Measurements from ENCODE around the gene TMEM88.

Gene TMEM88

DNA sequence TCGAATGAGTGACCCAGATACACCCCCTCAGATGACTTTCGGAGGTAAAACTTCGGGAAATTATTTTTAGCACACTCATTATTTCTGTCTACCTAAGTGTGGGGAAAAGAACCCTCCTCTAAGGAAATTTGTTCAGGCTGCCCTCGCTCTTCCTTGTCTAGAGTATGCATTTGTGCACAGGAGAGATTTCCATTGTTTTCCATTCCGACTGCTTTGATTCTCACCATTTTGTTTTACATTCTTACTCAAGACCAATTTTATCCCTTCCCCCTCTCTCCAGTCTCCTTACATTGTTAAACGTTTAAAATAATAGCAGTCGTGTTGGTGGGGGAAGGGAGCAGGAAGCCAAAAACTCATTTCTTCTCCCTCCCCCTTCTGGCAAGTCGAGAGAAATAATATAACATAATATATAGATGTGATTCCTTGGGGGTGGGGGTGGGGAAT, 32.2 kb downstream of the TMEM88 start:
- H3K27me3 ChIP-seq (ENCODE audit: insufficient read depth, low read length, poor library complexity, severe bottlenecking), result no peaks in the 10 kb centered on the region
- H3K9me2 ChIP-seq (replicated peaks; ENCODE audit: low read depth, low read length), result no peaks in the 10 kb centered on the region
- no peaks in the 10 kb centered on the region for H3K9me3 ChIP-seq (ENCODE audit: insufficient read depth, low read depth, low read length)
- H3F3A ChIP-seq (ENCODE audit: low read depth), result peaks cover 12% of the 10 kb centered on the region
- peak overlapping the region; percentile 97 for H3K4me2 ChIP-seq (ENCODE audit: low read depth, low read length, poor library complexity, severe bottlenecking)
- H3K4me1 ChIP-seq (ENCODE audit: insufficient read depth, low read length, poor library complexity, severe bottlenecking), result peaks cover 41% of the 10 kb centered on the region
- TF ChIP-seq, protein P1, sequence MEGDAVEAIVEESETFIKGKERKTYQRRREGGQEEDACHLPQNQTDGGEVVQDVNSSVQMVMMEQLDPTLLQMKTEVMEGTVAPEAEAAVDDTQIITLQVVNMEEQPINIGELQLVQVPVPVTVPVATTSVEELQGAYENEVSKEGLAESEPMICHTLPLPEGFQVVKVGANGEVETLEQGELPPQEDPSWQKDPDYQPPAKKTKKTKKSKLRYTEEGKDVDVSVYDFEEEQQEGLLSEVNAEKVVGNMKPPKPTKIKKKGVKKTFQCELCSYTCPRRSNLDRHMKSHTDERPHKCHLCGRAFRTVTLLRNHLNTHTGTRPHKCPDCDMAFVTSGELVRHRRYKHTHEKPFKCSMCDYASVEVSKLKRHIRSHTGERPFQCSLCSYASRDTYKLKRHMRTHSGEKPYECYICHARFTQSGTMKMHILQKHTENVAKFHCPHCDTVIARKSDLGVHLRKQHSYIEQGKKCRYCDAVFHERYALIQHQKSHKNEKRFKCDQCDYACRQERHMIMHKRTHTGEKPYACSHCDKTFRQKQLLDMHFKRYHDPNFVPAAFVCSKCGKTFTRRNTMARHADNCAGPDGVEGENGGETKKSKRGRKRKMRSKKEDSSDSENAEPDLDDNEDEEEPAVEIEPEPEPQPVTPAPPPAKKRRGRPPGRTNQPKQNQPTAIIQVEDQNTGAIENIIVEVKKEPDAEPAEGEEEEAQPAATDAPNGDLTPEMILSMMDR (conservative IDR thresholded peaks at IDR 0.05; ENCODE audit: low read length), result no peak; the same call in 1 of the 2 replicates
- TF ChIP-seq EZH2phosphoT487 (IDR thresholded peaks at IDR 0.05; ENCODE audit: borderline replicate concordance), result no peak
- peak overlapping the region; percentile 98 for H3K9ac ChIP-seq (ENCODE audit: low read depth, low read length, poor library complexity, severe bottlenecking)
- peak overlapping the region; percentile 89 for H3K4me3 ChIP-seq (ENCODE audit: low read length, poor library complexity, severe bottlenecking)
- peaks cover 33% of the 10 kb centered on the region for H4K20me1 ChIP-seq (ENCODE audit: insufficient read depth, low read length, poor library complexity, severe bottlenecking)
- H3K79me2 ChIP-seq (ENCODE audit: insufficient read depth, low read length), result peaks cover 83% of the 10 kb centered on the region
- H2AFZ ChIP-seq (ENCODE audit: low read length), result no peak overlapping the region
- peaks cover 28% of the 10 kb centered on the region; the same call in 1 of the 2 replicates for H3K36me3 ChIP-seq (ENCODE audit: insufficient read depth, low read length)

DNA sequence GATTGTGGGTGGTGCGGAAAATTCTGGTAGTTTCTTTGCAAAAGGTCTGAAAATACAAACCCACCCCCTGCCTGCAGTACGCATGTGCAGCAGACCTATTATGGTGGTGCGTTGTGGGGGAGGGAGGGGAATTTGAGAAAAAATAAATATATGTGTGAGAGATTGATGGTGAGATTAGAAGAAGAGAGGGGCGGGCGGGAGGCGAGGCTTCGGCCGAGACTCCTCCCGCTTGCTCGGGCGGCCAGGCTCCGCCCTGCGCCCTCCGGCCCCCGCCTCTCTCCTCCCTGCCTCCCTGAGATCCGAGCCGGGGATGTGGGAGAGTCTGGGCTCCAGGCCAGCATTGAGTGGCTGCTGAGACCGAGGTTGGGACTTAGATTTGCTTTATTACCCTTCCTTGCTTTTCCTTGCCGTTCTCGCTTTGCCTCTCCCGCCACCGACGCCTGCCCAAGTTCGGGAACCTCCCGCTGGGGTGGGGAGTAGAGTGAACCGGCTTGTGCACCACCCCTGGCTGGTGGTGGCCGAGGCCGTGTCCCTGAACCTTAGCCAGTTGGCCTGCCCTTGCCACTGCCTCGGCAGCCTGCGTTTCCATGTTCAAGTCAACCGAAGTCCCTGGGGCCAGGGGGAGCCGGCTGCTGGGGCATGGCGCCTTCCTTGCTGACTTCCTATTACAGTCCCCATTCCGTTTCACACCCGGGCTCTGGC, 32.8 kb downstream of the TMEM88 start:
- no peaks in the 10 kb centered on the region for H3K27me3 ChIP-seq (ENCODE audit: insufficient read depth, low read length, poor library complexity, severe bottlenecking)
- H3K9me2 ChIP-seq (replicated peaks; ENCODE audit: low read depth, low read length), result no peaks in the 10 kb centered on the region
- H3K9me3 ChIP-seq (ENCODE audit: insufficient read depth, low read depth, low read length), result no peaks in the 10 kb centered on the region
- H3K9ac ChIP-seq (ENCODE audit: low read depth, low read length, poor library complexity, severe bottlenecking), result peak overlapping the region; percentile 98
- peaks cover 12% of the 10 kb centered on the region for H3F3A ChIP-seq (ENCODE audit: low read depth)
- TF ChIP-seq, protein P1 (conservative IDR thresholded peaks at IDR 0.05; ENCODE audit: low read length), result no peak
- no peak for TF ChIP-seq EZH2phosphoT487 (IDR thresholded peaks at IDR 0.05; ENCODE audit: borderline replicate concordance)
- H3K36me3 ChIP-seq (ENCODE audit: insufficient read depth, low read length), result peaks cover 30% of the 10 kb centered on the region; the same call in 1 of the 2 replicates
- peak overlapping the region; percentile 97 for H3K4me2 ChIP-seq (ENCODE audit: low read depth, low read length, poor library complexity, severe bottlenecking)
- peaks cover 79% of the 10 kb centered on the region for H3K79me2 ChIP-seq (ENCODE audit: insufficient read depth, low read length)
- H2AFZ ChIP-seq (ENCODE audit: low read length), result no peak overlapping the region
- H4K20me1 ChIP-seq (ENCODE audit: insufficient read depth, low read length, poor library complexity, severe bottlenecking), result peaks cover 33% of the 10 kb centered on the region
- H3K4me1 ChIP-seq (ENCODE audit: insufficient read depth, low read length, poor library complexity, severe bottlenecking), result peaks cover 35% of the 10 kb centered on the region
- H3K4me3 ChIP-seq (ENCODE audit: low read length, poor library complexity, severe bottlenecking), result peak overlapping the region; percentile 89

- peaks cover 28% of the 10 kb centered on the region for H3K4me1 ChIP-seq (ENCODE audit: insufficient read depth, low read length, poor library complexity, severe bottlenecking)
- no peaks in the 10 kb centered on the region for H3K9me3 ChIP-seq (ENCODE audit: insufficient read depth, low read depth, low read length)
- H2AFZ ChIP-seq (ENCODE audit: low read length), result no peak within 1 kb of the TSS
- no peaks in the 10 kb centered on the region for H3K27me3 ChIP-seq (ENCODE audit: insufficient read depth, low read length, poor library complexity, severe bottlenecking)
- H4K20me1 ChIP-seq (ENCODE audit: insufficient read depth, low read length, poor library complexity, severe bottlenecking), result peaks cover 33% of the 10 kb centered on the region
- H3K4me2 ChIP-seq (ENCODE audit: low read depth, low read length, poor library complexity, severe bottlenecking), result peak within 1 kb of the TSS; percentile 96
- H3K9me2 ChIP-seq (replicated peaks; ENCODE audit: low read depth, low read length), result no peaks in the 10 kb centered on the region
- peaks cover 35% of the 10 kb centered on the region; the same call in 1 of the 2 replicates for H3K36me3 ChIP-seq (ENCODE audit: insufficient read depth, low read length)
- H3K4me3 ChIP-seq (ENCODE audit: low read length, poor library complexity, severe bottlenecking), result peak within 1 kb of the TSS; percentile 89
- H3F3A ChIP-seq (ENCODE audit: low read depth), result peaks cover 12% of the 10 kb centered on the region
- peaks cover 72% of the 10 kb centered on the region for H3K79me2 ChIP-seq (ENCODE audit: insufficient read depth, low read length)
- peak within 1 kb of the TSS; percentile 89 for H3K9ac ChIP-seq (ENCODE audit: low read depth, low read length, poor library complexity, severe bottlenecking)
- no peak for TF ChIP-seq EZH2phosphoT487 (IDR thresholded peaks at IDR 0.05; ENCODE audit: borderline replicate concordance)
Measured at GRCh38 chr17:7888184-7888920, 33.5 kb downstream of the TMEM88 start, which contains the start of gene CHD3. CHD3 (plus strand) TSS chr17:7888789; CDS start chr17:7889001, 212 bp downstream.

All from Loucy (cell line).